NCI-H1694 treated with DMSO at 0.1 percent for 48 hours (cell line): ENCODE data around the gene CDCA7L.

ENCODE experiments used
- DNase-seq: peaks from one replicate; lab custom pipeline; 2025; lab: John Stamatoyannopoulos, UW

Gene CDCA7L

GRCh38 chr7:21945454-21946221, at the start of gene CDCA7L:
Gene CDCA7L, minus strand, starts transcription at chr7:21945899. Its CDS starts 95 bp downstream, at chr7:21945804.
- DNase-seq = peak; percentile 43

- DNase-seq = no peak
Measured at GRCh38 chr7:21986096-21986495, 40.4 kb upstream of the CDCA7L start.

GRCh38 chr7:21984042-21984441, 38.3 kb upstream of the CDCA7L start:
- DNase-seq = no peak

- DNase-seq = no peak
Measured at GRCh38 chr7:21983056-21983455, 37.4 kb upstream of the CDCA7L start.

GRCh38 chr7:21981524-21981923, 35.8 kb upstream of the CDCA7L start:
- DNase-seq = no peak

- DNase-seq = no peak
Measured at GRCh38 chr7:21980926-21981500, 35.3 kb upstream of the CDCA7L start.

- DNase-seq = no peak
Measured at GRCh38 chr7:21972397-21972784, 26.7 kb upstream of the CDCA7L start.

GRCh38 chr7:21971780-21972396, 26.2 kb upstream of the CDCA7L start:
- no peak for DNase-seq

GRCh38 chr7:21969822-21970221, 24.1 kb upstream of the CDCA7L start:
- DNase-seq = no peak

- no peak for DNase-seq
Measured at GRCh38 chr7:21967598-21968003, 21.9 kb upstream of the CDCA7L start.

GRCh38 chr7:21966271-21966670, 20.6 kb upstream of the CDCA7L start:
- no peak for DNase-seq

- DNase-seq = no peak
Measured at GRCh38 chr7:21965291-21965690, 19.6 kb upstream of the CDCA7L start.

- no peak for DNase-seq
Measured at GRCh38 chr7:21962677-21963076, 17.0 kb upstream of the CDCA7L start.

GRCh38 chr7:21960922-21961321, 15.2 kb upstream of the CDCA7L start:
- no peak for DNase-seq

GRCh38 chr7:21959387-21959776, 13.7 kb upstream of the CDCA7L start:
- DNase-seq = no peak

- no peak for DNase-seq
Measured at GRCh38 chr7:21953781-21954180, 8.1 kb upstream of the CDCA7L start.

- DNase-seq = no peak
Measured at GRCh38 chr7:21948887-21949540, 3.3 kb upstream of the CDCA7L start.

GRCh38 chr7:21948364-21948763, 2.7 kb upstream of the CDCA7L start:
- DNase-seq = no peak

- DNase-seq = no peak
Measured at GRCh38 chr7:21947946-21948345, 2.2 kb upstream of the CDCA7L start.

GRCh38 chr7:21947056-21947455, 1.4 kb upstream of the CDCA7L start:
- DNase-seq = no peak

GRCh38 chr7:21946222-21946709, 567 bp upstream of the CDCA7L start:
- peak; percentile 51 for DNase-seq

GRCh38 chr7:21944616-21945453, 864 bp downstream of the CDCA7L start:
- no peak for DNase-seq
